HepG2 (cell line): Measurements from ENCODE around the gene WSB1. TPM values are rescaled to one million over a fixed set of nuclear protein-coding genes. Genes with fewer than 3 reads are reported as not detected.
A peak's percentile ranks its signal among the peaks of the same experiment; 100 is the strongest.

Experiments used
- AHDC1 ChIP-seq: sonication (generic); formaldehyde crosslinking; IDR thresholded peaks from 2 replicates; pipeline ENCODE4 v1.5.1; 2020; ENCODE audit warnings: mild to moderate bottlenecking, missing genetic modification reagents, borderline replicate concordance
- ATF7 ChIP-seq, 2 experiments: fragments of 450-650 bp in 1 of 2; sonication (generic) in 1 of 2; formaldehyde crosslinking in 1 of 2; IDR thresholded peaks; 2 replicates each; pipeline versions ENCODE4 v1.4.0 to v1.6.1; 2016 to 2020; ENCODE audit warnings: antibody characterized with exemption in 1 of 2, mild to moderate bottlenecking in 1 of 2, missing genetic modification reagents in 1 of 2
- GABPB1 ChIP-seq: IDR thresholded peaks from 2 replicates; pipeline ENCODE4 v1.6.1; 2016; ENCODE audit warnings: mild to moderate bottlenecking, missing genetic modification reagents, moderate library complexity, missing compliant biosample characterization
- HOXD1 ChIP-seq: sonication (generic); formaldehyde crosslinking; IDR thresholded peaks from 2 replicates; pipeline ENCODE4 v1.5.0; 2020; ENCODE audit warnings: missing genetic modification reagents
- KDM2A ChIP-seq: sonication (generic); formaldehyde crosslinking; IDR thresholded peaks from 2 replicates; pipeline ENCODE4 v1.4.0; 2020; ENCODE audit warnings: low read depth, missing genetic modification reagents, borderline replicate concordance
- NONO ChIP-seq, 2 experiments: fragments of 450-650 bp in 1 of 2; sonication (generic) in 1 of 2; formaldehyde crosslinking in 1 of 2; IDR thresholded peaks in 1 of 2; conservative IDR thresholded peaks in 1 of 2; 2 replicates each; pipeline versions ENCODE4 v1.6.1 to v1.8.0; 2017 to 2022; ENCODE audit warnings: mild to moderate bottlenecking in 1 of 2, missing genetic modification reagents in 1 of 2, moderate library complexity in 1 of 2
- RBFOX2 ChIP-seq: fragments of 200-400 bp; formaldehyde crosslinking; IDR thresholded peaks from 2 replicates; pipeline ENCODE4 v1.6.1; 2017; ENCODE audit warnings: low read depth, mild to moderate bottlenecking, low read length
- SIN3A ChIP-seq: IDR thresholded peaks from 2 replicates; pipeline ENCODE4 v1.6.1; 2011; ENCODE audit warnings: low read depth, mild to moderate bottlenecking, control low read depth, low read length, borderline replicate concordance
- TBP ChIP-seq: sonication (generic); formaldehyde crosslinking; IDR thresholded peaks from 2 replicates; pipeline ENCODE4 v1.5.0; 2020; ENCODE audit warnings: missing genetic modification reagents
- ZFP36L1 ChIP-seq: sonication (generic); formaldehyde crosslinking; IDR thresholded peaks from 2 replicates; pipeline ENCODE4 v1.8.0; 2022; ENCODE audit warnings: mild to moderate bottlenecking, missing genetic modification reagents, moderate library complexity
- ZNF274 ChIP-seq: sonication (generic); formaldehyde crosslinking; IDR thresholded peaks from 2 replicates; pipeline ENCODE4 v1.5.1; 2020; ENCODE audit warnings: mild to moderate bottlenecking, missing genetic modification reagents
- ZNF30 ChIP-seq: sonication (generic); formaldehyde crosslinking; IDR thresholded peaks from 2 replicates; pipeline ENCODE4 v1.5.0; 2020; ENCODE audit warnings: mild to moderate bottlenecking, missing genetic modification reagents
- ZNF543 ChIP-seq: sonication (generic); formaldehyde crosslinking; IDR thresholded peaks from 2 replicates; pipeline ENCODE4 v1.4.0; 2020; ENCODE audit warnings: mild to moderate bottlenecking, missing genetic modification reagents
- ZNF564 ChIP-seq: sonication (generic); formaldehyde crosslinking; IDR thresholded peaks from 2 replicates; pipeline ENCODE4 v1.8.1; 2023; ENCODE audit warnings: mild to moderate bottlenecking, missing genetic modification reagents
- ZNF709 ChIP-seq: sonication (generic); formaldehyde crosslinking; IDR thresholded peaks from 2 replicates; pipeline ENCODE4 v1.5.0; 2020; ENCODE audit warnings: mild to moderate bottlenecking, missing genetic modification reagents
- polyA plus RNA-seq, 8 experiments: library from polyadenylated mRNA; depleted of rRNA in 3 of 8; stranded (reverse) in 7 of 8; unstranded in 1 of 8; fragments of >200 nt; fragmentation: Illumina TruSeq in 4 of 8; extraction: Trizol in 4 of 8; gene quantifications; 2 replicates each; pipeline versions ENCODE4 v1.2.1 to v1.2.3, GENCODE V29; 2011 to 2016; ENCODE audit warnings: low read depth in 4 of 8, missing spikeins in 1 of 8, mixed read lengths in 1 of 8; ENCODE audit not compliant: insufficient read depth in 1 of 8
- total RNA-seq, 5 experiments: library from RNA; depleted of rRNA; stranded (reverse); fragments of >200 nt; fragmentation: Illumina TruSeq; extraction: Trizol; gene quantifications; 2 replicates each; pipeline ENCODE4 v1.2.3, GENCODE V29; 2016; ENCODE audit warnings: low read depth in 1 of 5
- TF ChIP-seq, protein P1 (sequence below): IDR thresholded peaks from 2 replicates; pipeline ENCODE4 v1.6.1; 2016
- TF ChIP-seq, protein P2 (sequence below): sonication (generic); formaldehyde crosslinking; IDR thresholded peaks from 2 replicates; pipeline ENCODE4 v1.5.0; 2020; ENCODE audit warnings: mild to moderate bottlenecking, low read depth, missing genetic modification reagents, borderline replicate concordance
- TF ChIP-seq, protein P3 (sequence below): sonication (generic); formaldehyde crosslinking; IDR thresholded peaks from 2 replicates; pipeline ENCODE4 v1.4.0; 2020; ENCODE audit warnings: mild to moderate bottlenecking, missing genetic modification reagents
- TF ChIP-seq, protein P4 (sequence below): IDR thresholded peaks from 2 replicates; pipeline ENCODE4 v1.6.1; 2016; ENCODE audit warnings: missing compliant biosample characterization, missing genetic modification reagents, borderline replicate concordance

The WSB1 gene
- total and polyA plus RNA-seq, 2 of the 13 experiments (the other 11 are each of a cell fraction or from before 2014, with no cell fraction given), result 81.3 to 294 TPM

GRCh38 chr17:27293898-27294688 lies at the start of gene WSB1 (continued):
- TF ChIP-seq, protein P1, sequence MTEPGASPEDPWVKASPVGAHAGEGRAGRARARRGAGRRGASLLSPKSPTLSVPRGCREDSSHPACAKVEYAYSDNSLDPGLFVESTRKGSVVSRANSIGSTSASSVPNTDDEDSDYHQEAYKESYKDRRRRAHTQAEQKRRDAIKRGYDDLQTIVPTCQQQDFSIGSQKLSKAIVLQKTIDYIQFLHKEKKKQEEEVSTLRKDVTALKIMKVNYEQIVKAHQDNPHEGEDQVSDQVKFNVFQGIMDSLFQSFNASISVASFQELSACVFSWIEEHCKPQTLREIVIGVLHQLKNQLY (CRISPR knock-in tag), result peak; percentile 74; the same call in 1 of the 2 replicates
- TF ChIP-seq ZNF709 (CRISPR knock-in tag), result peak; percentile 67; the same call in 1 of the 2 replicates
- TF ChIP-seq AHDC1, result peak; percentile 72; the same call in 1 of the 2 replicates
- TF ChIP-seq, protein P2, sequence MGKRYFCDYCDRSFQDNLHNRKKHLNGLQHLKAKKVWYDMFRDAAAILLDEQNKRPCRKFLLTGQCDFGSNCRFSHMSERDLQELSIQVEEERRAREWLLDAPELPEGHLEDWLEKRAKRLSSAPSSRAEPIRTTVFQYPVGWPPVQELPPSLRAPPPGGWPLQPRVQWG, result no peak
- peak; percentile 77; the same call in 1 of the 2 replicates for TF ChIP-seq ZNF274 (CRISPR knock-in tag)
- TF ChIP-seq TBP, result no peak
- peak; percentile 35; the same call in 1 of the 2 replicates for TF ChIP-seq ATF7 (IDR thresholded peaks at IDR 0.05)
- TF ChIP-seq ATF7 (CRISPR knock-in tag; IDR thresholded peaks at IDR 0.05), result peak; percentile 84; the same call in 1 of the 2 replicates
- TF ChIP-seq RBFOX2, result peak; percentile 98
- peak; percentile 50 for TF ChIP-seq HOXD1 (CRISPR knock-in tag)
- TF ChIP-seq SIN3A, result peak; percentile 83; the same call in 1 of the 2 replicates
- peak; percentile 84; the same call in 1 of the 2 replicates for TF ChIP-seq KDM2A (CRISPR knock-in tag)
- peak; percentile 84 for TF ChIP-seq GABPB1 (CRISPR knock-in tag)
- no peak; the same call in 1 of the 2 replicates for TF ChIP-seq ZNF30 (CRISPR knock-in tag)
- TF ChIP-seq, protein P3, sequence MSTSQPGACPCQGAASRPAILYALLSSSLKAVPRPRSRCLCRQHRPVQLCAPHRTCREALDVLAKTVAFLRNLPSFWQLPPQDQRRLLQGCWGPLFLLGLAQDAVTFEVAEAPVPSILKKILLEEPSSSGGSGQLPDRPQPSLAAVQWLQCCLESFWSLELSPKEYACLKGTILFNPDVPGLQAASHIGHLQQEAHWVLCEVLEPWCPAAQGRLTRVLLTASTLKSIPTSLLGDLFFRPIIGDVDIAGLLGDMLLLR (CRISPR knock-in tag), result no peak; the same call in 1 of the 2 replicates
- TF ChIP-seq, protein P4, sequence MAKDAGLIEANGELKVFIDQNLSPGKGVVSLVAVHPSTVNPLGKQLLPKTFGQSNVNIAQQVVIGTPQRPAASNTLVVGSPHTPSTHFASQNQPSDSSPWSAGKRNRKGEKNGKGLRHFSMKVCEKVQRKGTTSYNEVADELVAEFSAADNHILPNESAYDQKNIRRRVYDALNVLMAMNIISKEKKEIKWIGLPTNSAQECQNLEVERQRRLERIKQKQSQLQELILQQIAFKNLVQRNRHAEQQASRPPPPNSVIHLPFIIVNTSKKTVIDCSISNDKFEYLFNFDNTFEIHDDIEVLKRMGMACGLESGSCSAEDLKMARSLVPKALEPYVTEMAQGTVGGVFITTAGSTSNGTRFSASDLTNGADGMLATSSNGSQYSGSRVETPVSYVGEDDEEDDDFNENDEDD (CRISPR knock-in tag), result peak; percentile 73
- no peak for TF ChIP-seq ZFP36L1 (CRISPR knock-in tag)
- peak; percentile 84; the same call in 1 of the 2 replicates for TF ChIP-seq ZNF564
- TF ChIP-seq ZNF543, result 0 out of 2 replicates have a peak, but pooled peaks have one; percentile 40
- no peak for TF ChIP-seq NONO (IDR thresholded peaks at IDR 0.05)
- TF ChIP-seq NONO (CRISPR knock-in tag; conservative IDR thresholded peaks at IDR 0.05), result peak; percentile 89
